ENCODE measurements around the gene TPCN2.

DNA sequence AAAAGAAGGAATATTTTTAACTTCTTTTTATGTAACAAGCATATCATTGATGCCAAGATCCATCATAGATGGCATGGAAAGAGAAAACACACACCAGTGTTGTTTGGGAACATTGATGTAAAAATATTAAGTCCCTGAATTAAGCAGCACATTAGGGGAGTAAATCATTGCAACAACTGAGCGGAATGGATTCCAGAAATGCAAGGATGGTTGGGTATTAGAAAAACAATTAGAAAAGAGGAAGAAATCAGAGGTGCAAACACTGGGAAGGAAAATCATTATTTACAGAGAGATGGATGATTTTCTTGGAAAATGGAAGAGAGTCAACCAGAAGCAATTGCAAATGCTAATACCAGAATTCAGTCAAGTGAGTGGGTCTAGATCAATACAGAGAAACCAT is 115.1 kb downstream of the TPCN2 start:
- TF ChIP-seq EZH2 (IDR thresholded peaks at IDR 0.05) (no peak), POLR2AphosphoS5 (IDR thresholded peaks at IDR 0.05; ENCODE audit: borderline replicate concordance, low read depth, low read length) (no peak), FOXP2 (optimal IDR thresholded peaks at IDR 0.05; ENCODE audit: control extremely low read depth, extremely low read length, insufficient read depth) (no peak)
